ENCODE results near the gene CRADD. TPM values are rescaled to one million over a fixed set of nuclear protein-coding genes. Genes with fewer than 3 reads are reported as not detected.

The CRADD gene
- total and polyA plus RNA-seq, 8 donors = 8.4 to 21.4 (median 10.3) TPM

- H3K27me3 ChIP-seq = no peaks in the 10 kb centered on the region
- no peak for ATAC-seq
- no peak for TF ChIP-seq CTCF (IDR thresholded peaks at IDR 0.05)
- H3K9me3 ChIP-seq = no peaks in the 10 kb centered on the region
- no peak overlapping the region for H3K4me3 ChIP-seq
- no peaks in the 10 kb centered on the region for H3K4me1 ChIP-seq
- no peaks in the 10 kb centered on the region for H3K36me3 ChIP-seq
- DNase-seq = no peak
- no peak overlapping the region for H3K27ac ChIP-seq
- intact Hi-C loops (cut with DNase I) = no loop called here
Measured at GRCh38 chr12:93722179-93722578, 45.0 kb downstream of the CRADD start.

- Histone ChIP-seq H3K4me3 (no peak overlapping the region), H3K9me3 (no peaks in the 10 kb centered on the region), H3K27me3 (no peaks in the 10 kb centered on the region), H3K27ac (no peak overlapping the region), H3K36me3 (no peaks in the 10 kb centered on the region), H3K4me1 (no peaks in the 10 kb centered on the region)
- DNase-seq (no peak), ATAC-seq (no peak)
- TF ChIP-seq CTCF (IDR thresholded peaks at IDR 0.05) = no peak
- intact Hi-C loops (cut with DNase I) = no loop called here
Measured at GRCh38 chr12:93722835-93723567, 45.8 kb downstream of the CRADD start.

GRCh38 chr12:93723568-93723930, 46.4 kb downstream of the CRADD start:
- no peaks in the 10 kb centered on the region for H3K27me3 ChIP-seq
- no peak overlapping the region for H3K27ac ChIP-seq
- H3K4me1 ChIP-seq = no peaks in the 10 kb centered on the region
- ATAC-seq = no peak
- no peaks in the 10 kb centered on the region for H3K9me3 ChIP-seq
- H3K36me3 ChIP-seq = no peaks in the 10 kb centered on the region
- no peak for TF ChIP-seq CTCF (IDR thresholded peaks at IDR 0.05)
- no peak overlapping the region for H3K4me3 ChIP-seq
- intact Hi-C loops (cut with DNase I) = no loop called here
- DNase-seq = no peak

DNA sequence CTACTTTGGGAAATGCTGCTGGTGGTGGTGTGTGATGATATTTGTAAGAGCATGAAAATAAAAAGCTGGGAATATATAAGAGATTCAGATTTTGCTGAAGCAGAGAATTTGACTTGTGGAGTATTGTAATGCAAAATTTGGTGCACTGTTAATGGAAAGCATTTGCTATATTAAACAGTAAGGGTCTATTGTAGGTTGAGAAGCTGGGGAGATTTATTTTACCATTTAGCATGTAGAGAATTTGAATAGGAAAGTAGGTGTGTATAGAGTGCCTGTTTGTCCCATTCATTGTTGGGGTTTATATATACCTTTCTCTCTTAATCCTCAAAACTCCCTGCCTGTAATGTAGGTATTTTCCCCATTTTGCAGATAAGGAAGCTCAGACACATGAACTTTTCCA, 48.4 kb downstream of the CRADD start:
- intact Hi-C loops (cut with DNase I) = no loop called here
- H3K27me3 ChIP-seq = no peaks in the 10 kb centered on the region
- no peaks in the 10 kb centered on the region for H3K9me3 ChIP-seq
- no peak overlapping the region for H3K4me3 ChIP-seq
- H3K27ac ChIP-seq = no peak overlapping the region
- ATAC-seq (no peak), DNase-seq (no peak)
- H3K36me3 ChIP-seq = no peaks in the 10 kb centered on the region
- no peaks in the 10 kb centered on the region for H3K4me1 ChIP-seq
- no peak for TF ChIP-seq CTCF (IDR thresholded peaks at IDR 0.05)

GRCh38 chr12:93727195-93727811, 50.1 kb downstream of the CRADD start:
- H3K27ac ChIP-seq = no peak overlapping the region
- no peak for DNase-seq
- ATAC-seq = no peak
- no peaks in the 10 kb centered on the region for H3K27me3 ChIP-seq
- no peaks in the 10 kb centered on the region for H3K9me3 ChIP-seq
- no peaks in the 10 kb centered on the region for H3K4me1 ChIP-seq
- H3K4me3 ChIP-seq = no peak overlapping the region
- TF ChIP-seq CTCF (IDR thresholded peaks at IDR 0.05) = no peak
- intact Hi-C loops (cut with DNase I) = no loop called here
- H3K36me3 ChIP-seq = no peaks in the 10 kb centered on the region

Data from left lung (tissue), 10 donors.